Epidermal melanocyte (primary cell): Measurements from ENCODE around the gene FAM118B.

ENCODE experiments used
- DNase-seq: peaks from one replicate; pipeline ENCODE4 v3.0.0; 2011; ENCODE audit warnings: low spot score; ENCODE audit not compliant: insufficient read length

FAM118B gene

GRCh38 chr11:126310200-126310991 lies 98.8 kb downstream of the FAM118B start:
- no peak for DNase-seq

GRCh38 chr11:126310992-126311310 lies 99.4 kb downstream of the FAM118B start:
- DNase-seq: no peak

- DNase-seq: no peak
These were observed 100.1 kb downstream of the FAM118B start for GRCh38 chr11:126311401-126312291.
